OCI-M2 (cell line): Measurements from ENCODE around the gene CHL1.
"Not testable (repeated sequence)": the region's sequence is repeated elsewhere in the genome, so short reads cannot be mapped to it uniquely, and the experiment has no call there.

Source experiments
- DNase-seq: peaks from one replicate; lab custom pipeline; 2025; ENCODE audit not compliant: unreplicated experiment; lab: John Stamatoyannopoulos, UW

Gene CHL1

GRCh38 chr3:330494-331115 lies 134.0 kb downstream of the CHL1 start:
- DNase-seq, result no peak

- no peak for DNase-seq
Measured at GRCh38 chr3:331881-332280, 135.3 kb downstream of the CHL1 start.

- DNase-seq, result no peak
Measured at GRCh38 chr3:332701-333100, 136.1 kb downstream of the CHL1 start.

- DNase-seq, result no peak
Measured at GRCh38 chr3:335240-335639, 138.7 kb downstream of the CHL1 start.

GRCh38 chr3:339351-339750 lies 142.8 kb downstream of the CHL1 start:
- no peak for DNase-seq

GRCh38 chr3:341998-342397 lies 145.4 kb downstream of the CHL1 start:
- DNase-seq, result no peak

GRCh38 chr3:346186-346585 lies 149.6 kb downstream of the CHL1 start:
- no peak for DNase-seq

- no peak for DNase-seq
Measured at GRCh38 chr3:347581-347980, 151.0 kb downstream of the CHL1 start.

- no peak for DNase-seq
Measured at GRCh38 chr3:350871-351371, 154.4 kb downstream of the CHL1 start.

GRCh38 chr3:352599-352998 lies 156.0 kb downstream of the CHL1 start:
- DNase-seq, result no peak

GRCh38 chr3:353191-353739 lies 156.7 kb downstream of the CHL1 start:
- no peak for DNase-seq

- DNase-seq, result no peak
Measured at GRCh38 chr3:354432-354831, 157.9 kb downstream of the CHL1 start.

- no peak for DNase-seq
Measured at GRCh38 chr3:355622-356021, 159.1 kb downstream of the CHL1 start.

- no peak for DNase-seq
Measured at GRCh38 chr3:356952-357351, 160.4 kb downstream of the CHL1 start.

- DNase-seq, result no peak
Measured at GRCh38 chr3:359672-360071, 163.1 kb downstream of the CHL1 start.

- DNase-seq, result no peak
Measured at GRCh38 chr3:362681-363338, 166.2 kb downstream of the CHL1 start.

GRCh38 chr3:364287-364686 lies 167.7 kb downstream of the CHL1 start:
- DNase-seq, result no peak

GRCh38 chr3:365268-365667 lies 168.7 kb downstream of the CHL1 start:
- no peak for DNase-seq

- not testable (repeated sequence) for DNase-seq
Measured at GRCh38 chr3:366253-366652, 169.7 kb downstream of the CHL1 start.

- DNase-seq, result no peak
Measured at GRCh38 chr3:373193-373779, 176.7 kb downstream of the CHL1 start.

GRCh38 chr3:374459-374858 lies 177.9 kb downstream of the CHL1 start:
- DNase-seq, result no peak

GRCh38 chr3:377158-377561 lies 180.6 kb downstream of the CHL1 start:
- DNase-seq, result no peak
